Stimulated activated memory B cell treated with anti-CD40 and anti-IgM and Interleukin-4, amounts not matched to agents 10 μg/mL and 1 μg/mL and 100 μg/mL, for 72 hours (primary cell): Measurements from ENCODE around the gene PPM1H.

Source experiments
- ATAC-seq: fragments of 150-1000 bp; cut with Tn5 transposase; 2 replicates; pipeline ENCODE4 v1.10.0; 2021
- H3K27ac Mint-ChIP-seq: one replicate; pipeline ENCODE4 v1.8.0; 2022; ENCODE audit warnings: mild to moderate bottlenecking, mixed read lengths
- H3K27me3 Mint-ChIP-seq: one replicate; pipeline ENCODE4 v1.8.0; 2022; ENCODE audit warnings: mixed read lengths
- H3K36me3 Mint-ChIP-seq: one replicate; pipeline ENCODE4 v1.8.0; 2022; ENCODE audit warnings: mixed read lengths
- H3K4me1 Mint-ChIP-seq: one replicate; pipeline ENCODE4 v1.8.0; 2022; ENCODE audit warnings: mixed read lengths
- H3K4me3 Mint-ChIP-seq: one replicate; pipeline ENCODE4 v1.8.0; 2022; ENCODE audit warnings: mild to moderate bottlenecking, moderate library complexity, mixed read lengths
- H3K9me3 Mint-ChIP-seq: one replicate; pipeline ENCODE4 v1.8.0; 2022; ENCODE audit warnings: mixed read lengths

PPM1H gene

GRCh38 chr12:62799766-62800406 lies 135.1 kb downstream of the PPM1H start:
- peaks cover 8% of the 10 kb centered on the region for H3K27me3 Mint-ChIP-seq
- H3K4me1 Mint-ChIP-seq, result no peaks in the 10 kb centered on the region
- no peak for ATAC-seq
- H3K36me3 Mint-ChIP-seq, result no peaks in the 10 kb centered on the region
- no peaks in the 10 kb centered on the region for H3K9me3 Mint-ChIP-seq
- no peak overlapping the region for H3K4me3 Mint-ChIP-seq
- no peak overlapping the region for H3K27ac Mint-ChIP-seq

GRCh38 chr12:62799126-62799736 lies 135.7 kb downstream of the PPM1H start:
- H3K4me1 Mint-ChIP-seq, result no peaks in the 10 kb centered on the region
- no peak overlapping the region for H3K27ac Mint-ChIP-seq
- peaks cover 8% of the 10 kb centered on the region for H3K27me3 Mint-ChIP-seq
- H3K9me3 Mint-ChIP-seq, result no peaks in the 10 kb centered on the region
- peak; percentile 70 for ATAC-seq
- no peaks in the 10 kb centered on the region for H3K36me3 Mint-ChIP-seq
- no peak overlapping the region for H3K4me3 Mint-ChIP-seq

DNA sequence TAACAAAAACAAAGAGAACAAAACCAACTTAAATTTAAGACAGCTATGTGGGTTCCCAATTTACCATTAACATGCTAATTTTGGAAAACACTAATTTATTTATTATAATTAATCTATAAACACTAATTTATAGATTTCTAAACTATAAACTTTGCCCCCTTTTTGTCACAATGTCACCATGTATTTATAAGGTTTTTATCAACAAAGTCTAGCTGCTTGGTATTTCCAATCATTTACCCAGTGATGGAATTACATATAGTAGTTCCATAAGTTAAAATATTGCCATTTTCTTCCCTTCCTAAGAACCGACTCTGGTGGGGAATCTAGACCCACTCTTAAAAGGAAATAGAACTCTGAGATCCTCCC lies 140.7 kb downstream of the PPM1H start:
- Mint-ChIP-seq H3K4me1 (no peaks in the 10 kb centered on the region), H3K27me3 (peaks cover 8% of the 10 kb centered on the region), H3K4me3 (no peak overlapping the region), H3K36me3 (no peaks in the 10 kb centered on the region), H3K27ac (no peak overlapping the region), H3K9me3 (no peaks in the 10 kb centered on the region)
- ATAC-seq, result no peak

GRCh38 chr12:62793256-62794217 lies 141.4 kb downstream of the PPM1H start:
- H3K9me3 Mint-ChIP-seq, result no peaks in the 10 kb centered on the region
- no peaks in the 10 kb centered on the region for H3K4me1 Mint-ChIP-seq
- no peaks in the 10 kb centered on the region for H3K36me3 Mint-ChIP-seq
- no peak overlapping the region for H3K4me3 Mint-ChIP-seq
- ATAC-seq, result no peak
- H3K27ac Mint-ChIP-seq, result no peak overlapping the region
- peaks cover 8% of the 10 kb centered on the region for H3K27me3 Mint-ChIP-seq

DNA sequence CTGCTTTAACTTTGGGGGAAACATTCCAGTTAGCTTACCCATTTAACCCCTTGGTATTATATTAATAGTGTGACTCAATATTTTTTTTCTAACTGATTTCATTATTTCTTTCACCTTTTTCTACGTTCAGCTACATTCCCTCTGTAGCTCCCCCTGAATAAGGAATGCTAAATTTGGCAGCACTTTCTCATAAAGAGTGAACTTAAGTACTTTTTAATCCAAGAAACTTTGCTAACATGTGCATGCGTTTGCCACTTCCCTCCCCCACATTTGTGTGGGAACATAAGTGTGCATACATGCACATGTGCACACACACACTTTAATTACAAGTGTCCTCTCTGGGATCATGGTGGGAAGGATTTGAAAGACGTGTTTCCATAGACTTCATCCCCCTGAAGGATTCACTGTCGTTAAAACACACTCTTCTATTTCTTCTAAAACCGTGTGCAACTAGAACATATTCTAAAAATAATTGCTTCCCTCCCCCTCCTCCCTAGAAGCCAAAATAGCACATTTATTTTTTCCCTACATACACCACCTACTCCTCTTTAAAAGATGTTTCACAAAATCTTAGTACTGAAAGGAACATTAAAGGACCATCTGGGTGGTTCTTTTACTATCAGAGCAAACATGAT lies 142.6 kb downstream of the PPM1H start:
- peaks cover 7% of the 10 kb centered on the region for H3K27me3 Mint-ChIP-seq
- no peaks in the 10 kb centered on the region for H3K36me3 Mint-ChIP-seq
- no peaks in the 10 kb centered on the region for H3K9me3 Mint-ChIP-seq
- no peak for ATAC-seq
- H3K4me1 Mint-ChIP-seq, result no peaks in the 10 kb centered on the region
- H3K27ac Mint-ChIP-seq, result no peak overlapping the region
- no peak overlapping the region for H3K4me3 Mint-ChIP-seq

DNA sequence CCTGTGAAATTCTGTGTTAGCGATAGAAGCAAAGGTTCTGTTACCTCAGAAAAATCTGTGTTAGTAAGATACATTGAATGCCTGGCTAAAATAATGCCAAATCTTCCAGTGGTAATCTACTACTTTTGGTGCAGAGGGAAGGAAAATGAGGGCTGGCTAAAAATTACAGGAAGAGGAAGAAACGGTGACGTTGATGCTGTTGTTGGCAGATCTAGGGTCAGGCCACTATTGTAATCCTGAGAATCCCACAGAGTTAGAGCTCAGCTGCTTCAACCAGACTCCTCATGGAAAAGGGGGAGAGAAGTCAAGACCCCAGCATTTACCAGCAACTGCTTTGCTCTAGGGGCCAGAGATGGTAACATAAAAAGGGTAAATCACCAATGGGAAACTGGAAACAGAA lies 145.1 kb downstream of the PPM1H start:
- Mint-ChIP-seq H3K9me3 (no peaks in the 10 kb centered on the region), H3K36me3 (no peaks in the 10 kb centered on the region), H3K27me3 (peaks cover 9% of the 10 kb centered on the region)

GRCh38 chr12:62787611-62788010 lies 147.3 kb downstream of the PPM1H start:
- no peak for ATAC-seq
- H3K4me1 Mint-ChIP-seq, result no peaks in the 10 kb centered on the region
- peaks cover 9% of the 10 kb centered on the region for H3K27me3 Mint-ChIP-seq
- H3K36me3 Mint-ChIP-seq, result no peaks in the 10 kb centered on the region
- no peaks in the 10 kb centered on the region for H3K9me3 Mint-ChIP-seq
- no peak overlapping the region for H3K4me3 Mint-ChIP-seq
- no peak overlapping the region for H3K27ac Mint-ChIP-seq

More for the DNA sequence above, 145.1 kb downstream of the PPM1H start:
- Mint-ChIP-seq H3K4me3 (no peak overlapping the region), H3K27ac (no peak overlapping the region), H3K4me1 (no peaks in the 10 kb centered on the region)
- no peak for ATAC-seq

DNA sequence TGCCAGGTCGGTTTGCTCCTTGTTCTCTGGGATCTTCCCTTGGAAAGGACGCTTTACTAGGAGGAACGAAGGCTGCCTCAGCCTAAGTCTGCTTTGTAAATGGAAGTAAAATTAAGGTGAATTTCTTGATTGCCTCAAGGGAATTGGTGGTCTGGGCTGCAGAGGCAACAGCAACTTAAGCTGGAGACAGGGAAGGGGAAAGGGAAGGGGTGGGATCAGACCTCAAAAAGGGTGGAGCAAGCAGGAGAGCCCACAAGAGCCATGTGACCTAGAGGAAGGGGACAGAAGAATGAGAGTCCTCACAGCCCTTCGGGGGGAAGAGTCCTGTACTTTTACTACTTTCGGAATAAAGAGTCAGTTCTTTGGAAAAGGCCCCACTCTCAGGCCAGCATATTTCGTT lies 147.9 kb downstream of the PPM1H start:
- ATAC-seq, result no peak
- no peak overlapping the region for H3K27ac Mint-ChIP-seq
- peaks cover 9% of the 10 kb centered on the region for H3K27me3 Mint-ChIP-seq
- no peaks in the 10 kb centered on the region for H3K36me3 Mint-ChIP-seq
- H3K4me1 Mint-ChIP-seq, result no peaks in the 10 kb centered on the region
- H3K9me3 Mint-ChIP-seq, result no peaks in the 10 kb centered on the region
- no peak overlapping the region for H3K4me3 Mint-ChIP-seq

DNA sequence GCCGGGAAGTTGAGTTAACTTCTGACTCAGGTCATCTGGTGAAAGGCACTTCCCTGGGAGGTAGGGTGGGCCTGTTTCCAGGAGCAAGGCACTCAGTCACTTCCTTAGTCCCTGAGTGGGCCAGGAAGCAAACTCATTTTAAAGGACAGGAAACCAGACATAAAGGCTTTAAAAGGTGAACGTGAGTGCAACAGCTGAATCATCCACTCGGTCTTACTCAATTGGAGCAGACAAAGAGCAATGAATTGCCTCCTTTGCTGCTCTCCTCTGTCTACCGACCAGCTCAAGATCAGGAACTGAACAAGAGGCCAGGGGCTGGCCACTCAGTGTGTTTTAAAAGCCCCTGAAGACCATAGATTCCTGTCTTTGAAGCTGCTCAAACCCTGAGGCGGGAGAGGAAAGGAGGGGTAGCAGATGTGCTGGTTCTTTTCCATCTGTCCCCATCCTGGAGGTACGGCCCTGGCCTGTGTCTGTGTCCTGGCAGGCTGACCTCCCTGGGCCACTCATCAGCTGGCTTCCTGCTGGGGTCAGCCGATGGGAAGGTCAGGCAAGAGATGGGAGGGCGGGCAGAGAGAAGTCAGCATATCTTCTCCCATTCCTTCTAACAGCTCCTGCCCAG lies 148.9 kb downstream of the PPM1H start:
- no peaks in the 10 kb centered on the region for H3K36me3 Mint-ChIP-seq
- no peak for ATAC-seq
- no peaks in the 10 kb centered on the region for H3K9me3 Mint-ChIP-seq
- no peaks in the 10 kb centered on the region for H3K4me1 Mint-ChIP-seq
- H3K4me3 Mint-ChIP-seq, result no peak overlapping the region
- peaks cover 9% of the 10 kb centered on the region for H3K27me3 Mint-ChIP-seq
- H3K27ac Mint-ChIP-seq, result no peak overlapping the region

GRCh38 chr12:62784576-62784975 lies 150.4 kb downstream of the PPM1H start:
- H3K36me3 Mint-ChIP-seq, result no peaks in the 10 kb centered on the region
- H3K4me3 Mint-ChIP-seq, result no peak overlapping the region
- H3K4me1 Mint-ChIP-seq, result no peaks in the 10 kb centered on the region
- ATAC-seq, result no peak
- no peak overlapping the region for H3K27ac Mint-ChIP-seq
- H3K9me3 Mint-ChIP-seq, result no peaks in the 10 kb centered on the region
- H3K27me3 Mint-ChIP-seq, result peaks cover 9% of the 10 kb centered on the region

GRCh38 chr12:62783881-62784280 lies 151.1 kb downstream of the PPM1H start:
- no peaks in the 10 kb centered on the region for H3K4me1 Mint-ChIP-seq
- no peaks in the 10 kb centered on the region for H3K9me3 Mint-ChIP-seq
- H3K4me3 Mint-ChIP-seq, result no peak overlapping the region
- no peak overlapping the region for H3K27ac Mint-ChIP-seq
- no peaks in the 10 kb centered on the region for H3K36me3 Mint-ChIP-seq
- peaks cover 9% of the 10 kb centered on the region for H3K27me3 Mint-ChIP-seq
- no peak for ATAC-seq

DNA sequence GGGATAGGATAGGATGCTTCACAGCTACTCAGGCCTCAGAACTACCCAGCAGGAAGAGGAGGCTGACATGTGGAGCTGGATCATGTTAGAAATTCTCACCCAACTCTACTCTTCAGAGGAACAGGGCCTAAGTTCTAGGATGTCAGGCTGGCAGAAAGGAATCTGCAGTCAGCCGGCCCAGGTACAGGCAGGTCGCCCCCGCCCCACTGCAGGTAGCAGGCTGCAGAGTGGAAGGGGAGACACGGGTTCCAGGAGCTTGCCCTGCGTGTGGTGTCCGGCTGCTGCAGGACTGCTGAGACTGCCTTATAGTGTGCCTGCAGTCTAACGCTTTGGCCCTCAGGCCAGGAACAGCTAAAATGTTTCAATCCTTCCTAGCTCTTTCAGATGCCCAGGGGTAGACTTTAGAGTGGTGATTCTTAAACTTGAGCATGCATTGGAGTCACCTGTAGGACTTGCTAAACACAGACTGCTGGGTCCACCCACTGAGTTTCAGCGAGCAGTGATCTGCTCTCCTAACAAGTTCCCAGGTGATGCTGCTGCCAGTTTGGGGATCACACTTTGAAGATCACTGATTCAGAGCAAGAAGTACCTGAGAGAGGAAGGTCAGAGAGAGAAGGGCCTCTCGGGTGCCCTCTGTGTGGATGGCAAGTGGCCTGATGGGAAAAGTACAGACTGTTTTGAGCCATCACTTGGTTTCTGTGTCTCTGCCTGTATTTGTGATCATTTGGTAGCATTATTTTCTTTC lies 153.6 kb downstream of the PPM1H start:
- H3K4me1 Mint-ChIP-seq, result no peaks in the 10 kb centered on the region
- H3K4me3 Mint-ChIP-seq, result no peak overlapping the region
- no peak for ATAC-seq
- H3K9me3 Mint-ChIP-seq, result no peaks in the 10 kb centered on the region
- peaks cover 9% of the 10 kb centered on the region for H3K27me3 Mint-ChIP-seq
- H3K36me3 Mint-ChIP-seq, result no peaks in the 10 kb centered on the region
- H3K27ac Mint-ChIP-seq, result no peak overlapping the region

GRCh38 chr12:62779488-62779887 lies 155.5 kb downstream of the PPM1H start:
- no peaks in the 10 kb centered on the region for H3K27me3 Mint-ChIP-seq
- H3K4me3 Mint-ChIP-seq, result no peak overlapping the region
- H3K36me3 Mint-ChIP-seq, result no peaks in the 10 kb centered on the region
- no peak for ATAC-seq
- H3K4me1 Mint-ChIP-seq, result no peaks in the 10 kb centered on the region
- no peaks in the 10 kb centered on the region for H3K9me3 Mint-ChIP-seq
- no peak overlapping the region for H3K27ac Mint-ChIP-seq

DNA sequence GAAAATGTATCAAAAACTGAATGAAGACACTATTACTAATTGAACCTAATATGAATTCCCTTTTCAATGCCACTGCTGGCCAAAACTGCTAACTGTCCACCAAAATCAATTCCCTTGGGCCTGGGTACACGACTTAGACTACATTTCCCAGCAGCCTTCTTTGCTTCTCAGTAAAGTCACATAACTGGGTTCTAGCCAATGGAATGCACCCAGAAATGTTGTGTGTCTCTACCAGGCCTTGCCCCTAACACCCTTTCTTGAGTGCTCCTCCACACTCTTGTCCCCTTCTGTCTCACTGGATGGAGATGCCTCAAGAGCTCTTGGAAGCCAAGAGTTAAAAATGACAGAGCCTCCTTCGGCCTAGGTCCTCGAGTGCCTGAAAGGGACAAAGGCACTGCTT lies 156.8 kb downstream of the PPM1H start:
- H3K36me3 Mint-ChIP-seq, result no peaks in the 10 kb centered on the region
- H3K27me3 Mint-ChIP-seq, result no peaks in the 10 kb centered on the region
- ATAC-seq, result no peak
- H3K9me3 Mint-ChIP-seq, result no peaks in the 10 kb centered on the region
- H3K4me1 Mint-ChIP-seq, result no peaks in the 10 kb centered on the region
- H3K4me3 Mint-ChIP-seq, result no peak overlapping the region
- H3K27ac Mint-ChIP-seq, result no peak overlapping the region
